Naive thymus-derived CD4-positive, alpha-beta T cell (primary cell): ENCODE results near the gene SLC39A11. TPM values are rescaled to one million over a fixed set of nuclear protein-coding genes. Genes with fewer than 3 reads are reported as not detected.
A peak's percentile ranks its signal among the peaks of the same experiment; 100 is the strongest.

Source experiments
- ATAC-seq: fragments of 150-1000 bp; cut with Tn5 transposase; 2 replicates; pipeline ENCODE4 v1.10.0; 2021; ENCODE audit warnings: mild to moderate bottlenecking, moderate library complexity
- CTCF ChIA-PET: fragments of 350-600 bp; sonication (Branson Sonifier 250); formaldehyde crosslinking; loops from one replicate; lab custom pipeline; 2021; ENCODE audit warnings: antibody characterized with exemption; lab: Charles Lee
- POLR2A ChIA-PET: fragments of 350-600 bp; sonication (Branson Sonifier 250); formaldehyde crosslinking; loops from one replicate; lab custom pipeline; 2021; ENCODE audit warnings: antibody characterized with exemption, inconsistent platforms; lab: Charles Lee
- DNase-seq, 9 donors: peaks; one replicate each; pipeline versions ENCODE4 v3.0.0 to v3.0.0-alpha.2; 2020 to 2022; ENCODE audit warnings: mixed read lengths in 1 of 9
- H3K27ac ChIP-seq: one replicate; pipeline ENCODE4 v1.7.0; 2013; ENCODE audit warnings: mild to moderate bottlenecking, low read depth, low read length, moderate library complexity
- H3K27me3 ChIP-seq, 2 donors: one replicate each; pipeline ENCODE4 v1.7.0; 2013; ENCODE audit warnings: low read length in 2 of 2, mild to moderate bottlenecking in 2 of 2, moderate library complexity in 2 of 2; ENCODE audit not compliant: control insufficient read depth in 2 of 2, insufficient read depth in 2 of 2
- H3K36me3 ChIP-seq, 3 experiments: 1 replicate in 2 of 3; 2 replicates in 1 of 3; pipeline ENCODE4 v1.7.0; 2013; ENCODE audit warnings: low read length in 3 of 3, mild to moderate bottlenecking in 3 of 3, moderate library complexity in 1 of 3; ENCODE audit not compliant: insufficient read depth in 3 of 3, control insufficient read depth in 2 of 3
- H3K4me1 ChIP-seq, 2 donors: one replicate each; pipeline ENCODE4 v1.7.0; 2013; ENCODE audit warnings: low read length in 2 of 2, mild to moderate bottlenecking in 2 of 2, moderate library complexity in 1 of 2; ENCODE audit not compliant: control insufficient read depth in 2 of 2, insufficient read depth in 2 of 2
- H3K4me3 ChIP-seq: 2 replicates; pipeline ENCODE4 v1.7.0; 2013; ENCODE audit warnings: mild to moderate bottlenecking, low read length
- H3K9me3 ChIP-seq, 3 experiments: 1 replicate in 2 of 3; 2 replicates in 1 of 3; pipeline ENCODE4 v1.7.0; 2013; ENCODE audit warnings: low read length in 3 of 3; ENCODE audit not compliant: control insufficient read depth in 2 of 3
- H3K27ac Mint-ChIP-seq, 9 donors: one replicate each; pipeline ENCODE4 v1.8.0; 2020 to 2022; ENCODE audit warnings: mixed read lengths in 9 of 9, mild to moderate bottlenecking in 8 of 9, moderate library complexity in 5 of 9, inconsistent platforms in 2 of 9
- H3K27me3 Mint-ChIP-seq, 5 donors: one replicate each; pipeline ENCODE4 v1.8.0; 2021 to 2022; ENCODE audit warnings: mixed read lengths in 5 of 5, mild to moderate bottlenecking in 1 of 5
- H3K36me3 Mint-ChIP-seq, 5 donors: one replicate each; pipeline ENCODE4 v1.8.0; 2020 to 2022; ENCODE audit warnings: mixed read lengths in 5 of 5, mild to moderate bottlenecking in 3 of 5, inconsistent platforms in 1 of 5
- H3K4me1 Mint-ChIP-seq, 7 donors: one replicate each; pipeline ENCODE4 v1.8.0; 2020 to 2022; ENCODE audit warnings: mixed read lengths in 7 of 7, mild to moderate bottlenecking in 3 of 7, inconsistent platforms in 1 of 7
- H3K4me3 Mint-ChIP-seq, 10 donors: one replicate each; pipeline ENCODE4 v1.8.0; 2020 to 2022; ENCODE audit warnings: mild to moderate bottlenecking in 10 of 10, mixed read lengths in 10 of 10, moderate library complexity in 6 of 10, inconsistent platforms in 2 of 10
- H3K9me3 Mint-ChIP-seq, 11 donors: one replicate each; pipeline ENCODE4 v1.8.0; 2020 to 2022; ENCODE audit warnings: mixed read lengths in 11 of 11, mild to moderate bottlenecking in 4 of 11, inconsistent platforms in 1 of 11, moderate library complexity in 1 of 11
- intact Hi-C, 2 donors: fragments of 100-400 bp; cut with micrococcal nuclease; formaldehyde crosslinking; loops; one replicate each; pipeline ENCODE4 v1.15.1; 2023
- polyA plus RNA-seq, 2 donors: library from polyadenylated mRNA; unstranded; fragments of 300-500 nt; fragmentation: Illumina TruSeq; gene quantifications; one replicate each; pipeline ENCODE4 v1.2.3, GENCODE V29; 2021
- total RNA-seq, 6 experiments: library from RNA in 5 of 6; stranded (reverse) in 5 of 6; gene quantifications; 1 replicate in 5 of 6; 2 replicates in 1 of 6; pipeline ENCODE4 v1.2.3 and lab custom pipeline; 2021 to 2026

SLC39A11 gene
- total and polyA plus RNA-seq, 7 experiments from 2014 or later: 8.5 to 36.7 (median 19.8) TPM

DNA sequence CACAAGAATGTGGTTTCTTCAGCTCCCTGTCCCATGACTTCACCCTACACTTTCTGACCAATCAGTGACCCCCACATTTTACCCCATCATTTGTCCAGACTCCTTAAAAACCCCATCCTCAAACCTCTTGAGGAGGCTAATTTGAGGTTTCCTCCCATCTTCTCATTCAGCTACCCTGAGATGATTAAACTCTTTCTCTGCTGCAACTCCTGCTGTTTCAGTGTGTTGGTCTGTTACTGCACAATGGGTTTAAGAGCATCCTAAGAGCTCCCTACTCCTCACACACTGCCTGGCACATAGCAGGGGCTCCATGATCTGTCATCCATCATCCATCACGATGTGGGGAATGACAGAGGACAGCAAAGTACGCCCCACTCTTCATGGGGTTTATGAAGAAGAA lies 212.6 kb downstream of the SLC39A11 start:
- ChIA-PET POLR2A (no interaction called here), CTCF (no interaction called here)
- Histone ChIP-seq H3K27me3 (no peaks in the 10 kb centered on the region), H3K9me3 (peaks cover 0 to 29% (median 0%) of the 10 kb centered on the region in 3 experiments), H3K4me1 (no peaks in the 10 kb centered on the region), H3K36me3 (peaks cover 0 to 5% (median 0%) of the 10 kb centered on the region in 3 experiments), H3K4me3 (no peak overlapping the region), H3K27ac (no peak overlapping the region)
- Mint-ChIP-seq H3K27ac (peak overlapping the region in 1 of 9 donors; percentile 8), H3K27me3 (no peaks in the 10 kb centered on the region), H3K36me3 (peaks cover 24 to 84% (median 65%) of the 10 kb centered on the region in 5 donors), H3K4me3 (no peak overlapping the region), H3K4me1 (peaks cover 0 to 5% (median 0%) of the 10 kb centered on the region in 7 donors), H3K9me3 (peaks cover 12 to 69% (median 37%) of the 10 kb centered on the region in 11 donors)
- intact Hi-C loops: no loop called here
- ATAC-seq: no peak
- no peak for DNase-seq

DNA sequence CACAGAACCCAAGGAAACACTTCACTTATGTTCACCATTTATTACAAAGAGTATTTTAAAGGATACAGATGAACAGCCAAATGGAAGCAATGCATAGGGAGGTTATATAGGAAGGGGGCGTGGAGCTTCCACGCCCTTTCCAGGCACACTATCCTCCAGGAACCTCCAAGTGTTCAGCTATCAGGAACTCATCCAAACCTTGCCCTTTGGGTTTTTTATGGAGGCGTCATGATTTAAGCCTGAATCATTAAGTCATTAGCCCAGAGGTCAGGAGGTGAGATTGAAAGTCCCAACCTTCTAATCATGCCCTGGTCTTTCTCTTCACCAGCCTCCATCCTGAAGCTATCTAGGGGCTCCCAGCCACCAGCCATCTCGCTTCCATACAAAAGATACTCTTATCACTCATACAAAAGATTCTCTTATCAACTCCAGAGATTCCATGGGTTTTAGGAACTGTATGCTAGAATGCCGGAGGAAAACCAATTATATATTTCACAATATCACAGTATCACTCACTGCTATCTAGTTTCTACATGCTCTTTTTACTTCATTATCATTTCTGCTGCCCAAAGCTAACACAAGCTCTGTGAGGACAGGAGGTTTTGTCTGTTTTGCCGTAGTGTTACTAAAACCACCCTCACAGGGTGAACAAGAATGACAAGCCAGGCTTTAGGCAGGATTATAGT lies 213.4 kb downstream of the SLC39A11 start:
- Histone ChIP-seq H3K36me3 (peaks cover 0 to 5% (median 0%) of the 10 kb centered on the region in 3 experiments), H3K4me1 (no peaks in the 10 kb centered on the region), H3K27me3 (no peaks in the 10 kb centered on the region), H3K4me3 (no peak overlapping the region), H3K9me3 (peaks cover 0 to 29% (median 0%) of the 10 kb centered on the region in 3 experiments), H3K27ac (no peak overlapping the region)
- ChIA-PET POLR2A (no interaction called here), CTCF (no interaction called here)
- Mint-ChIP-seq H3K27me3 (no peaks in the 10 kb centered on the region), H3K9me3 (peaks cover 15 to 73% (median 37%) of the 10 kb centered on the region in 11 donors), H3K4me3 (peak overlapping the region in 1 of 10 donors; percentile 29), H3K36me3 (peaks cover 24 to 86% (median 71%) of the 10 kb centered on the region in 5 donors), H3K27ac (no peak overlapping the region), H3K4me1 (peaks cover 0 to 5% (median 0%) of the 10 kb centered on the region in 7 donors)
- ATAC-seq (no peak), DNase-seq (no peak)
- intact Hi-C loops: no loop called here

DNA sequence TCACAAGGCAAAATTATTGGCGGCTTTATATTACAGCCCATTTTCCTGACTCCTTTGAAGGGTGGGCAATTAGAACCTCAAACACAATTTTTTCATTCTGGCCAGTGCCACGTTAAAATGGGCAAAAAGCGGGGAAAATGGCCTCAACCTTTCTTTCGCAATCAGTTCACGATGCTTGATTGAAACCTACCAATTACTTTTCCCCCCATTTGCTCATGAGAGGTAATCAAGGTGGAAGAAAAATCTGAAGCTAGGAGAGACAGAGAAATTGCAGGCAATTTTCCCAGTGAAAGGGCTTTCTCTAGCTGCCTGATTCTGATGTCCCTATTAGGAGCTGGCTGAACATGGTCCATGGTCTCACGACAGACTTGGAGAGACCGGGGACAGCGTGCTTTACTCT lies 215.1 kb downstream of the SLC39A11 start:
- H3K4me3 ChIP-seq: no peak overlapping the region
- H3K27me3 Mint-ChIP-seq: no peaks in the 10 kb centered on the region
- no peak overlapping the region for H3K27ac ChIP-seq
- H3K4me1 ChIP-seq: no peaks in the 10 kb centered on the region
- peaks cover 0 to 29% (median 0%) of the 10 kb centered on the region in 3 experiments for H3K9me3 ChIP-seq
- peaks cover 22 to 81% (median 72%) of the 10 kb centered on the region in 5 donors for H3K36me3 Mint-ChIP-seq
- intact Hi-C loops: no loop called here
- no peak overlapping the region for H3K4me3 Mint-ChIP-seq
- CTCF ChIA-PET: interaction anchor here (0.7 kb wide), 1 partner anchor 256 kb away, joined by 3 read pairs; no protein-coding TSS in a partner anchor
- H3K27ac Mint-ChIP-seq: no peak overlapping the region
- H3K9me3 Mint-ChIP-seq: peaks cover 17 to 70% (median 37%) of the 10 kb centered on the region in 11 donors
- DNase-seq (no peak), ATAC-seq (no peak)
- H3K36me3 ChIP-seq: peaks cover 0 to 5% (median 0%) of the 10 kb centered on the region in 3 experiments
- POLR2A ChIA-PET: no interaction called here
- no peaks in the 10 kb centered on the region for H3K27me3 ChIP-seq
- H3K4me1 Mint-ChIP-seq: peaks cover 0 to 5% (median 0%) of the 10 kb centered on the region in 7 donors

DNA sequence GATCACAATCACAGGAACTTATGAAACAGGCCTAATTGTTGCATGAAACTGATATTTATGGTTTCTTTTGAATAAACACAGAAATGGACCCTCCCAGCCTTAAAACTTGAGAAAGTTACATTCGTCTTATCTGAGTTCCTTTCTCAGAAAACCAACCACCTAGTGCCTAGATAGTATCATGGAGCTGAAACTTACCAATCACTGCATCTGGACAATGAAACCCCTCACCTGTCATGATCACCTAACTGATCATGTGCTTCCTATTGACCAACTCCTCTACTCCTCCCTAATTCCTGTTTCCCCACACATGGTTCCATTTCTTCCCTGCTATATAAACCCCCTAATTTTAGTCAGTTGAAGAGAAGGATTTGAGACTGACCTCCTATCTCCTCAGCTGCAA lies 216.1 kb downstream of the SLC39A11 start:
- peaks cover 17 to 61% (median 37%) of the 10 kb centered on the region in 11 donors for H3K9me3 Mint-ChIP-seq
- no peak overlapping the region for H3K4me3 Mint-ChIP-seq

DNA sequence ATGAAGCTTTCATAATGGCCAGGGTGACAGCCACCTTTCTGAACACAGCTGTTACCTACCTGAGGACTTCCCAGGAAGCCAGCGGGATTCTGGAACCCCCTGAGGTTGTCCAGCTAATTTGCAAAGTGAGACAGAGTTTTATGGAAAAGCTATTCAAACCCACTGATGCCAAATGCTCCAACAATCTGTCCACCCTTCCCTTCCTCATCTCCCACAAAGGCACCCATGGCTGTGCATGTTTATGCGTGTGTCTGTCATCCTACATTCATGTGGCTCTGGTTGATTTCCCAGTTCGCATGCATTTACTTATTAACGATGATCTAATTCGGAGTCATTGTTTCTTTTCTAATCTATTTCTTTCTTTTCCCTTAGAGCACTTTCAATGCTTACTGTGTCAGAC lies 217.1 kb downstream of the SLC39A11 start:
- CTCF ChIA-PET: no interaction called here
- Histone ChIP-seq H3K27me3 (no peaks in the 10 kb centered on the region), H3K36me3 (peaks cover 0 to 5% (median 0%) of the 10 kb centered on the region in 3 experiments), H3K27ac (no peak overlapping the region), H3K4me1 (no peaks in the 10 kb centered on the region), H3K9me3 (peaks cover 0 to 29% (median 0%) of the 10 kb centered on the region in 3 experiments), H3K4me3 (no peak overlapping the region)
- Mint-ChIP-seq H3K27me3 (no peaks in the 10 kb centered on the region), H3K4me1 (peaks cover 0 to 5% (median 0%) of the 10 kb centered on the region in 7 donors), H3K36me3 (peaks cover 15 to 66% (median 62%) of the 10 kb centered on the region in 5 donors), H3K4me3 (no peak overlapping the region), H3K27ac (no peak overlapping the region), H3K9me3 (peaks cover 16 to 54% (median 36%) of the 10 kb centered on the region in 11 donors)
- intact Hi-C loops: no loop called here
- no peak for DNase-seq
- POLR2A ChIA-PET: no interaction called here
- no peak for ATAC-seq

More for the DNA sequence above, 216.1 kb downstream of the SLC39A11 start:
- ChIA-PET POLR2A (no interaction called here), CTCF (no interaction called here)
- Mint-ChIP-seq H3K4me1 (peaks cover 0 to 5% (median 0%) of the 10 kb centered on the region in 7 donors), H3K27me3 (no peaks in the 10 kb centered on the region), H3K27ac (no peak overlapping the region), H3K36me3 (peaks cover 18 to 73% (median 64%) of the 10 kb centered on the region in 5 donors)
- no peaks in the 10 kb centered on the region for H3K4me1 ChIP-seq
- no peak overlapping the region for H3K4me3 ChIP-seq
- H3K27me3 ChIP-seq: no peaks in the 10 kb centered on the region
- peaks cover 0 to 29% (median 0%) of the 10 kb centered on the region in 3 experiments for H3K9me3 ChIP-seq
- ATAC-seq (no peak), DNase-seq (no peak)
- intact Hi-C loops: no loop called here
- H3K36me3 ChIP-seq: peaks cover 0 to 5% (median 0%) of the 10 kb centered on the region in 3 experiments
- H3K27ac ChIP-seq: no peak overlapping the region

DNA sequence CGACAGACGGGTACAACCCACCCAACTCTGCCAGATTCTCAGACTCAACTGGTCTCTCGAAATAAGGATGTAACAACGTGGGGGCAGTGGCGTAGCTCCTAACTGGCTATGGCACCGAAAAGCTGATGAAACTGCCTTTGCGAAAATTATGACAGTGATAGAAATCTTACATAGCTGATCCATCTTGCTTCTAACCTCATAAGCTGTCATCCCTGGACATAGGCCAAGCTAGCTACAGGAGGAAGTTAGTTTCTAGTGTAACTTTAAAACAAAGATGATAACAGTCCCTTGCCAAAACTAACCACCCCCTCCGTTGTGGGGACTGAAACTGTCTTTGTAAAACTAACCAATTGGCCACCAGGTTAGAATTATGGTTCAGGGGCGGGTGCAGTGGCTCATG lies 220.1 kb downstream of the SLC39A11 start:
- ATAC-seq (no peak), DNase-seq (no peak)
- H3K4me3 Mint-ChIP-seq: no peak overlapping the region
- H3K36me3 ChIP-seq: no peaks in the 10 kb centered on the region
- POLR2A ChIA-PET: no interaction called here
- peaks cover 0 to 7% (median 0%) of the 10 kb centered on the region in 7 donors for H3K4me1 Mint-ChIP-seq
- no peaks in the 10 kb centered on the region for H3K27me3 Mint-ChIP-seq
- H3K9me3 Mint-ChIP-seq: peaks cover 5 to 26% (median 14%) of the 10 kb centered on the region in 11 donors
- CTCF ChIA-PET: no interaction called here
- no peak overlapping the region for H3K27ac Mint-ChIP-seq
- intact Hi-C loops: no loop called here
- H3K4me3 ChIP-seq: no peak overlapping the region
- no peak overlapping the region for H3K27ac ChIP-seq
- H3K36me3 Mint-ChIP-seq: peaks cover 7 to 49% (median 41%) of the 10 kb centered on the region in 5 donors
- no peaks in the 10 kb centered on the region for H3K27me3 ChIP-seq
- no peaks in the 10 kb centered on the region for H3K4me1 ChIP-seq
- H3K9me3 ChIP-seq: peaks cover 0 to 10% (median 0%) of the 10 kb centered on the region in 3 experiments
